Subcutaneous abdominal adipose tissue (tissue), 5 donors: ENCODE measurements around the gene GRAMD1A.

Source experiments
- H3K27ac ChIP-seq: one replicate; pipeline ENCODE4 v1.7.0; 2013; ENCODE audit warnings: low read depth, mild to moderate bottlenecking, inconsistent platforms, low read length, moderate library complexity
- H3K27me3 ChIP-seq, 5 donors: one replicate each; pipeline ENCODE4 v1.7.0; 2013; ENCODE audit warnings: low read length in 5 of 5, inconsistent platforms in 1 of 5; ENCODE audit not compliant: control insufficient read depth in 5 of 5, insufficient read depth in 4 of 5
- H3K36me3 ChIP-seq, 5 donors: one replicate each; pipeline ENCODE4 v1.7.0; 2013; ENCODE audit warnings: low read length in 5 of 5; ENCODE audit not compliant: control insufficient read depth in 5 of 5, insufficient read depth in 5 of 5
- H3K4me1 ChIP-seq, 5 donors: one replicate each; pipeline ENCODE4 v1.7.0; 2013; ENCODE audit warnings: low read length in 5 of 5, mild to moderate bottlenecking in 3 of 5, moderate library complexity in 1 of 5; ENCODE audit not compliant: control insufficient read depth in 5 of 5, insufficient read depth in 5 of 5
- H3K4me3 ChIP-seq, 5 donors: one replicate each; pipeline ENCODE4 v1.7.0; 2013; ENCODE audit warnings: low read length in 5 of 5, low read depth in 1 of 5
- H3K9ac ChIP-seq, 5 donors: one replicate each; pipeline ENCODE4 v1.7.0; 2013; ENCODE audit warnings: low read length in 5 of 5, mild to moderate bottlenecking in 4 of 5, moderate library complexity in 3 of 5
- H3K9me3 ChIP-seq, 5 donors: one replicate each; pipeline ENCODE4 v1.7.0; 2013; ENCODE audit warnings: low read length in 5 of 5; ENCODE audit not compliant: control insufficient read depth in 5 of 5
- donor health status: healthy.
- donor health status: healthy.
- donor health status: healthy.
- donor health status: healthy.
- donor health status: healthy.

The GRAMD1A gene

GRCh38 chr19:34975056-34975455 is 25.1 kb upstream of the GRAMD1A start:
- Histone ChIP-seq H3K9me3 (peaks cover 0 to 7% (median 6%) of the 10 kb centered on the region in 5 donors), H3K36me3 (no peaks in the 10 kb centered on the region), H3K27ac (no peak overlapping the region), H3K4me3 (no peak overlapping the region), H3K4me1 (peaks cover 2 to 18% (median 11%) of the 10 kb centered on the region in 5 donors), H3K27me3 (no peaks in the 10 kb centered on the region), H3K9ac (no peak overlapping the region)

- no peak overlapping the region for H3K4me3 ChIP-seq
- peaks cover 0 to 7% (median 6%) of the 10 kb centered on the region in 5 donors for H3K9me3 ChIP-seq
- H3K27ac ChIP-seq, result no peak overlapping the region
Measured at GRCh38 chr19:34976611-34977010, 23.5 kb upstream of the GRAMD1A start.

GRCh38 chr19:34979819-34980640 is 20.1 kb upstream of the GRAMD1A start:
- Histone ChIP-seq H3K27ac (no peak overlapping the region), H3K27me3 (no peaks in the 10 kb centered on the region), H3K36me3 (no peaks in the 10 kb centered on the region), H3K9ac (no peak overlapping the region), H3K9me3 (peaks cover 0 to 7% (median 6%) of the 10 kb centered on the region in 5 donors), H3K4me3 (no peak overlapping the region), H3K4me1 (peaks cover under 1 to 4% (median 1%) of the 10 kb centered on the region in 5 donors)

More at GRCh38 chr19:34976611-34977010, 23.5 kb upstream of the GRAMD1A start:
- Histone ChIP-seq H3K4me1 (peaks cover 2 to 18% (median 11%) of the 10 kb centered on the region in 5 donors), H3K27me3 (no peaks in the 10 kb centered on the region), H3K36me3 (no peaks in the 10 kb centered on the region), H3K9ac (no peak overlapping the region)

GRCh38 chr19:34982275-34982674 is 17.8 kb upstream of the GRAMD1A start:
- Histone ChIP-seq H3K9me3 (no peaks in the 10 kb centered on the region), H3K36me3 (no peaks in the 10 kb centered on the region)

GRCh38 chr19:34983786-34984185 is 16.3 kb upstream of the GRAMD1A start:
- H3K9ac ChIP-seq, result no peak overlapping the region
- H3K27me3 ChIP-seq, result no peaks in the 10 kb centered on the region
- peaks cover 1 to 16% (median 11%) of the 10 kb centered on the region in 5 donors for H3K4me1 ChIP-seq
- no peaks in the 10 kb centered on the region for H3K36me3 ChIP-seq
- H3K27ac ChIP-seq, result no peak overlapping the region
- no peaks in the 10 kb centered on the region for H3K9me3 ChIP-seq
- no peak overlapping the region for H3K4me3 ChIP-seq

More at GRCh38 chr19:34982275-34982674, 17.8 kb upstream of the GRAMD1A start:
- no peaks in the 10 kb centered on the region for H3K27me3 ChIP-seq
- peaks cover 1 to 16% (median 11%) of the 10 kb centered on the region in 5 donors for H3K4me1 ChIP-seq
- no peak overlapping the region for H3K4me3 ChIP-seq
- H3K9ac ChIP-seq, result no peak overlapping the region
- H3K27ac ChIP-seq, result no peak overlapping the region

GRCh38 chr19:34984287-34984686 is 15.8 kb upstream of the GRAMD1A start:
- peaks cover 1 to 16% (median 11%) of the 10 kb centered on the region in 5 donors for H3K4me1 ChIP-seq
- H3K9me3 ChIP-seq, result no peaks in the 10 kb centered on the region
- peak overlapping the region in 1 of 5 donors; percentile 17 for H3K9ac ChIP-seq
- no peaks in the 10 kb centered on the region for H3K36me3 ChIP-seq
- no peaks in the 10 kb centered on the region for H3K27me3 ChIP-seq
- no peak overlapping the region for H3K4me3 ChIP-seq
- H3K27ac ChIP-seq, result no peak overlapping the region

GRCh38 chr19:34985249-34986022 is 14.7 kb upstream of the GRAMD1A start:
- Histone ChIP-seq H3K36me3 (no peaks in the 10 kb centered on the region), H3K4me1 (peaks cover 1 to 16% (median 11%) of the 10 kb centered on the region in 5 donors), H3K27me3 (no peaks in the 10 kb centered on the region), H3K9me3 (no peaks in the 10 kb centered on the region), H3K27ac (peak overlapping the region; percentile 73), H3K4me3 (peak overlapping the region in 4 of 5 donors; percentile 6 to 28 (median 16)), H3K9ac (peak overlapping the region in 1 of 5 donors; percentile 49)

GRCh38 chr19:34988119-34988518 is 12.0 kb upstream of the GRAMD1A start:
- Histone ChIP-seq H3K9ac (no peak overlapping the region), H3K9me3 (no peaks in the 10 kb centered on the region), H3K4me1 (peaks cover 1 to 16% (median 11%) of the 10 kb centered on the region in 5 donors), H3K27me3 (no peaks in the 10 kb centered on the region), H3K27ac (no peak overlapping the region), H3K4me3 (no peak overlapping the region), H3K36me3 (no peaks in the 10 kb centered on the region)

GRCh38 chr19:34989298-34989697 is 10.8 kb upstream of the GRAMD1A start:
- Histone ChIP-seq H3K4me3 (no peak overlapping the region), H3K36me3 (no peaks in the 10 kb centered on the region), H3K27me3 (no peaks in the 10 kb centered on the region)

More at GRCh38 chr19:34989298-34989697, 10.8 kb upstream of the GRAMD1A start:
- Histone ChIP-seq H3K27ac (no peak overlapping the region), H3K4me1 (peaks cover 1 to 19% (median 14%) of the 10 kb centered on the region in 5 donors), H3K9me3 (no peaks in the 10 kb centered on the region), H3K9ac (no peak overlapping the region)
